Sigmoid colon (tissue), 7 donors: ENCODE data around the gene NCOR2. TPM values are rescaled to one million over a fixed set of nuclear protein-coding genes. Genes with fewer than 3 reads are reported as not detected.

Source experiments
- DNase-seq: peaks from one replicate; pipeline ENCODE4 v3.0.0-alpha.2; 2019
- H3K27ac ChIP-seq, 4 donors: fragments of 200-600 bp; sonication (generic); one replicate each; pipeline ENCODE4 v1.5.1; 2016 to 2019; ENCODE audit warnings: mild to moderate bottlenecking in 1 of 4
- H3K27me3 ChIP-seq, 3 donors: fragments of 200-600 bp; sonication (generic); one replicate each; pipeline ENCODE4 v1.5.1; 2019; ENCODE audit warnings: mild to moderate bottlenecking in 1 of 3
- H3K36me3 ChIP-seq, 4 donors: fragments of 200-600 bp; sonication (generic); one replicate each; pipeline ENCODE4 v1.5.1; 2016 to 2019
- H3K4me1 ChIP-seq, 4 donors: fragments of 200-600 bp; sonication (generic); one replicate each; pipeline ENCODE4 v1.5.1; 2017 to 2019
- H3K4me3 ChIP-seq, 4 donors: fragments of 200-600 bp; sonication (generic); one replicate each; pipeline ENCODE4 v1.5.1; 2017 to 2019; ENCODE audit warnings: mild to moderate bottlenecking in 2 of 4, moderate library complexity in 1 of 4
- H3K9me3 ChIP-seq, 4 donors: fragments of 200-600 bp in 3 of 4; sonication (generic) in 3 of 4; one replicate each; pipeline versions ENCODE4 v1.5.1 to v1.6.1; 2013 to 2019
- CTCF ChIP-seq, 4 experiments: fragments of 450-650 bp in 3 of 4; fragments of 200-600 bp in 1 of 4; IDR thresholded peaks; one replicate each; pipeline ENCODE4 v1.5.1; 2016 to 2019; ENCODE audit warnings: antibody characterized with exemption in 4 of 4, mild to moderate bottlenecking in 3 of 4, moderate library complexity in 2 of 4
- EP300 ChIP-seq, 4 donors: sonication (generic); formaldehyde crosslinking; IDR thresholded peaks; one replicate each; pipeline ENCODE4 v1.6.1; 2017; ENCODE audit warnings: antibody characterized with exemption in 4 of 4
- POLR2A ChIP-seq, 2 donors: fragments of 450-650 bp; IDR thresholded peaks; one replicate each; pipeline ENCODE4 v1.6.1; 2016; ENCODE audit warnings: antibody characterized with exemption in 2 of 2, mild to moderate bottlenecking in 2 of 2, moderate library complexity in 2 of 2
- POLR2AphosphoS5 ChIP-seq, 4 donors: sonication (generic); formaldehyde crosslinking; IDR thresholded peaks; one replicate each; pipeline ENCODE4 v1.6.1; 2017; ENCODE audit warnings: antibody characterized with exemption in 4 of 4
- WGBS, 2 donors: extraction: QIAGEN DNeasy Blood & Tissue Kit; methylation state at CpG; one replicate each; pipeline ENCODE4 v1.1.7; 2013; 5-methylcytosine and 5-hydroxymethylcytosine counted together
- intact Hi-C: fragments of 100-400 bp; cut with DNase I; formaldehyde crosslinking; loops from one replicate; pipeline ENCODE4 v1.15.1; 2023
- polyA plus RNA-seq, 3 donors: library from polyadenylated mRNA; stranded (reverse); fragments of 200-250 nt; gene quantifications; one replicate each; pipeline ENCODE4 v1.2.3, GENCODE V29; 2013
- total RNA-seq, 4 donors: library from RNA; depleted of rRNA; stranded (reverse); fragments of >200 nt; gene quantifications; one replicate each; pipeline ENCODE4 v1.1.0, GENCODE V29; 2016
- donor health status: healthy with polysubstance abuse.
- donor health status: Bipolar disorder and iron deficiency.
- donor health status: healthy.

Gene NCOR2
- total and polyA plus RNA-seq, 7 donors = 18.6 to 134 (median 47.9) TPM

- no peaks in the 10 kb centered on the region for H3K27me3 ChIP-seq
- DNase-seq = no peak
- H3K9me3 ChIP-seq = no peaks in the 10 kb centered on the region
- intact Hi-C loops = no loop called here
- TF ChIP-seq POLR2AphosphoS5 (IDR thresholded peaks at IDR 0.05) (no peak), EP300 (IDR thresholded peaks at IDR 0.05) (no peak), POLR2A (IDR thresholded peaks at IDR 0.05) (no peak), CTCF (IDR thresholded peaks at IDR 0.05) (no peak)
- no peak overlapping the region for H3K27ac ChIP-seq
- WGBS, 2 donors = 95 to 97% methylated on average over 5 of the region's 5 CpGs
- no peaks in the 10 kb centered on the region for H3K36me3 ChIP-seq
- no peaks in the 10 kb centered on the region for H3K4me1 ChIP-seq
- no peak overlapping the region for H3K4me3 ChIP-seq
Measured at GRCh38 chr12:124593851-124594401, 26.5 kb upstream of the NCOR2 start.

GRCh38 chr12:124593176-124593575 lies 25.8 kb upstream of the NCOR2 start:
- intact Hi-C loops = no loop called here
- Histone ChIP-seq H3K4me3 (no peak overlapping the region), H3K4me1 (peaks cover 0 to 5% (median 2%) of the 10 kb centered on the region in 4 donors), H3K27me3 (no peaks in the 10 kb centered on the region), H3K27ac (no peak overlapping the region), H3K9me3 (no peaks in the 10 kb centered on the region), H3K36me3 (no peaks in the 10 kb centered on the region)
- 86 to 91% methylated on average over 14 of the region's 14 CpGs for WGBS, 2 donors
- TF ChIP-seq EP300 (IDR thresholded peaks at IDR 0.05) (no peak), POLR2A (IDR thresholded peaks at IDR 0.05) (no peak), POLR2AphosphoS5 (IDR thresholded peaks at IDR 0.05) (no peak), CTCF (IDR thresholded peaks at IDR 0.05) (no peak)
- DNase-seq = no peak

GRCh38 chr12:124592481-124593160 lies 25.2 kb upstream of the NCOR2 start:
- intact Hi-C loops = no loop called here
- Histone ChIP-seq H3K27ac (no peak overlapping the region), H3K27me3 (no peaks in the 10 kb centered on the region), H3K36me3 (no peaks in the 10 kb centered on the region), H3K4me3 (no peak overlapping the region), H3K4me1 (peaks cover 0 to 5% (median 2%) of the 10 kb centered on the region in 4 donors), H3K9me3 (no peaks in the 10 kb centered on the region)
- 37 to 46% methylated on average over 21 of the region's 21 CpGs for WGBS, 2 donors
- no peak for TF ChIP-seq CTCF (IDR thresholded peaks at IDR 0.05)
- TF ChIP-seq EP300 (IDR thresholded peaks at IDR 0.05) = no peak
- no peak for TF ChIP-seq POLR2AphosphoS5 (IDR thresholded peaks at IDR 0.05)
- TF ChIP-seq POLR2A (IDR thresholded peaks at IDR 0.05) = no peak
- DNase-seq = no peak

- TF ChIP-seq POLR2AphosphoS5 (IDR thresholded peaks at IDR 0.05) = no peak
- no peak for DNase-seq
- intact Hi-C loops = no loop called here
- WGBS, 2 donors = 55 to 66% methylated on average over 6 of the region's 6 CpGs
- Histone ChIP-seq H3K27ac (no peak overlapping the region), H3K36me3 (no peaks in the 10 kb centered on the region), H3K4me3 (no peak overlapping the region), H3K27me3 (no peaks in the 10 kb centered on the region), H3K4me1 (peaks cover 0 to 5% (median 2%) of the 10 kb centered on the region in 4 donors), H3K9me3 (no peaks in the 10 kb centered on the region)
Measured at GRCh38 chr12:124592050-124592449, 24.6 kb upstream of the NCOR2 start.

GRCh38 chr12:124590447-124590846 lies 23.0 kb upstream of the NCOR2 start:
- DNase-seq = no peak
- Histone ChIP-seq H3K4me3 (no peak overlapping the region), H3K27me3 (no peaks in the 10 kb centered on the region), H3K36me3 (no peaks in the 10 kb centered on the region), H3K4me1 (peaks cover 0 to 5% (median 2%) of the 10 kb centered on the region in 4 donors), H3K27ac (no peak overlapping the region), H3K9me3 (no peaks in the 10 kb centered on the region)
- WGBS, 2 donors = 89 to 97% methylated on average over 6 of the region's 6 CpGs
- TF ChIP-seq POLR2AphosphoS5 (IDR thresholded peaks at IDR 0.05) (no peak), EP300 (IDR thresholded peaks at IDR 0.05) (no peak), POLR2A (IDR thresholded peaks at IDR 0.05) (no peak), CTCF (IDR thresholded peaks at IDR 0.05) (no peak)
- intact Hi-C loops = no loop called here
